PC-3 (cell line): ENCODE measurements around the gene RNLS. TPM values are rescaled to one million over a fixed set of nuclear protein-coding genes. Genes with fewer than 3 reads are reported as not detected.
"Not testable (repeated sequence)": the region's sequence is repeated elsewhere in the genome, so short reads cannot be mapped to it uniquely, and the experiment has no call there.

Source experiments
- ATAC-seq: fragments of 200-7000 bp; cut with Tn5 transposase; 2 replicates; pipeline ENCODE4 v1.9.1; 2020; ENCODE audit warnings: mild to moderate bottlenecking, moderate library complexity
- BruUV-seq: library from RNA; stranded (reverse); fragments of 400-500 nt; replicated peaks from 2 replicates; lab custom pipeline; 2021; lab: Mats Ljungman, UMichigan
- CTCF ChIA-PET: fragments of 300-600 bp; sonication (Branson Sonifier 250); formaldehyde crosslinking; loops from one replicate; lab custom pipeline; 2022; ENCODE audit warnings: antibody characterized with exemption; lab: Charles Lee
- POLR2A ChIA-PET: fragments of 300-600 bp; sonication (Branson Sonifier 250); formaldehyde crosslinking; loops from one replicate; lab custom pipeline; 2022; ENCODE audit warnings: antibody characterized with exemption; ENCODE audit not compliant: unreplicated experiment; lab: Charles Lee
- DNase-seq: peaks from one replicate; pipeline ENCODE4 v3.0.0-alpha.2; 2015
- H2AFZ ChIP-seq: fragments of 300-600 bp; sonication (generic); 2 replicates; pipeline ENCODE4 v1.6.0; 2016; ENCODE audit warnings: antibody characterized with exemption, low read length
- H3F3A ChIP-seq: fragments of 300-600 bp; sonication (generic); one replicate; pipeline ENCODE4 v1.6.0; 2017; ENCODE audit warnings: antibody characterized with exemption, low read length, control low read depth, mild to moderate bottlenecking; ENCODE audit not compliant: unreplicated experiment
- H3K27ac ChIP-seq: fragments of 300-600 bp; sonication (generic); 2 replicates; pipeline ENCODE4 v1.5.1; 2016; ENCODE audit warnings: mild to moderate bottlenecking, low read length
- H3K27me3 ChIP-seq: fragments of 300-600 bp; sonication (generic); 2 replicates; pipeline ENCODE4 v1.6.1; 2016; ENCODE audit warnings: low read length, mixed read lengths
- H3K36me3 ChIP-seq: fragments of 300-600 bp; sonication (generic); 2 replicates; pipeline ENCODE4 v1.6.1; 2016; ENCODE audit warnings: low read depth, mixed run types, low read length, mixed read lengths
- H3K4me1 ChIP-seq: fragments of 300-600 bp; sonication (generic); 2 replicates; pipeline ENCODE4 v1.5.1; 2016; ENCODE audit warnings: low read length; ENCODE audit not compliant: insufficient read depth
- H3K4me2 ChIP-seq: fragments of 300-600 bp; sonication (generic); 2 replicates; pipeline ENCODE4 v1.6.0; 2016; ENCODE audit warnings: low read length
- H3K4me3 ChIP-seq: fragments of 300-600 bp; sonication (generic); 2 replicates; pipeline ENCODE4 v1.5.1; 2016; ENCODE audit warnings: mild to moderate bottlenecking, low read length, mixed read lengths
- H3K79me2 ChIP-seq: fragments of 300-600 bp; sonication (generic); 2 replicates; pipeline ENCODE4 v1.6.1; 2017; ENCODE audit warnings: low read length, mixed read lengths
- H3K9ac ChIP-seq: fragments of 300-600 bp; sonication (generic); 2 replicates; pipeline ENCODE4 v1.6.0; 2016; ENCODE audit warnings: mild to moderate bottlenecking, low read length
- H3K9me2 ChIP-seq: fragments of 300-600 bp; sonication (generic); replicated peaks from 2 replicates; pipeline ENCODE4 v1.6.1; 2016; ENCODE audit warnings: mixed run types, low read length, mixed read lengths
- H3K9me3 ChIP-seq: fragments of 300-600 bp; sonication (generic); 2 replicates; pipeline ENCODE4 v1.6.1; 2016; ENCODE audit warnings: low read length, mixed read lengths
- H4K20me1 ChIP-seq: fragments of 300-600 bp; sonication (generic); 2 replicates; pipeline ENCODE4 v1.6.1; 2016; ENCODE audit warnings: low read length, mixed read lengths
- CTCF ChIP-seq: fragments of 300-600 bp; sonication (generic); conservative IDR thresholded peaks from 2 replicates; pipeline ENCODE4 v1.5.1; 2017; ENCODE audit warnings: antibody characterized with exemption, low read depth, mild to moderate bottlenecking, low read length
- EZH2 ChIP-seq: fragments of 300-600 bp; sonication (generic); IDR thresholded peaks from one replicate; pipeline ENCODE4 v1.6.1; 2017; ENCODE audit warnings: antibody characterized with exemption, mild to moderate bottlenecking, low read length; ENCODE audit not compliant: unreplicated experiment
- EZH2phosphoT487 ChIP-seq: fragments of 300-600 bp; sonication (generic); IDR thresholded peaks from 2 replicates; pipeline ENCODE4 v1.6.1; 2018; ENCODE audit warnings: mild to moderate bottlenecking, antibody characterized with exemption, low read length, borderline replicate concordance
- intact Hi-C: fragments of 100-400 bp; cut with micrococcal nuclease; formaldehyde crosslinking; loops from 2 replicates; pipeline ENCODE4 v1.9.0; 2023
- total RNA-seq: library from RNA; depleted of rRNA; stranded (reverse); fragments of >200 nt; gene quantifications from 2 replicates; pipeline ENCODE4 v1.2.3, GENCODE V29; 2014

The RNLS gene
- total RNA-seq, 1 experiment from 2014 or later: not detected

GRCh38 chr10:88311264-88311663, 271.9 kb downstream of the RNLS start:
- Histone ChIP-seq H3K9me3 (no peaks in the 10 kb centered on the region), H2AFZ (no peak overlapping the region), H3F3A (no peaks in the 10 kb centered on the region), H3K9ac (no peak overlapping the region), H3K27me3 (no peaks in the 10 kb centered on the region), H4K20me1 (no peaks in the 10 kb centered on the region), H3K27ac (no peak overlapping the region), H3K4me3 (no peak overlapping the region), H3K79me2 (no peaks in the 10 kb centered on the region), H3K4me2 (no peak overlapping the region), H3K4me1 (no peaks in the 10 kb centered on the region), H3K9me2 (no peaks in the 10 kb centered on the region), H3K36me3 (no peaks in the 10 kb centered on the region)
- POLR2A ChIA-PET: no interaction called here
- DNase-seq: no peak
- TF ChIP-seq EZH2phosphoT487: no peak
- TF ChIP-seq EZH2: no peak
- no peak for TF ChIP-seq CTCF
- intact Hi-C loops: no loop called here
- no peak for ATAC-seq
- CTCF ChIA-PET: no interaction called here
- BruUV-seq: no TSS peak

- no TSS peak for BruUV-seq
- POLR2A ChIA-PET: no interaction called here
These were observed 273.8 kb downstream of the RNLS start for GRCh38 chr10:88309365-88309764.

GRCh38 chr10:88308361-88308760, 274.8 kb downstream of the RNLS start:
- H2AFZ ChIP-seq, H3K4me1 ChIP-seq, ATAC-seq, intact Hi-C loops, H3K79me2 ChIP-seq, H3K27me3 ChIP-seq, H3K36me3 ChIP-seq, DNase-seq, H3K4me2 ChIP-seq, H3K9me3 ChIP-seq, POLR2A ChIA-PET, H3K4me3 ChIP-seq, H3F3A ChIP-seq, H3K27ac ChIP-seq, CTCF ChIA-PET, H3K9ac ChIP-seq, BruUV-seq, H4K20me1 ChIP-seq, H3K9me2 ChIP-seq: not testable (repeated sequence)

More at GRCh38 chr10:88309365-88309764, 273.8 kb downstream of the RNLS start:
- Histone ChIP-seq H3K4me3 (no peak overlapping the region), H3K36me3 (no peaks in the 10 kb centered on the region), H3K79me2 (no peaks in the 10 kb centered on the region), H3K9me3 (no peaks in the 10 kb centered on the region), H3K4me1 (no peaks in the 10 kb centered on the region), H3F3A (no peaks in the 10 kb centered on the region), H3K27me3 (no peaks in the 10 kb centered on the region), H3K4me2 (no peak overlapping the region), H3K9me2 (no peaks in the 10 kb centered on the region), H2AFZ (no peak overlapping the region), H4K20me1 (no peaks in the 10 kb centered on the region), H3K27ac (no peak overlapping the region), H3K9ac (no peak overlapping the region)
- no peak for DNase-seq
- intact Hi-C loops: no loop called here
- no peak for TF ChIP-seq EZH2
- no peak for TF ChIP-seq EZH2phosphoT487
- no peak for TF ChIP-seq CTCF
- CTCF ChIA-PET: no interaction called here
- no peak for ATAC-seq
